Measurements from ENCODE around the gene SGO2. TPM values are rescaled to one million over a fixed set of nuclear protein-coding genes. Genes with fewer than 3 reads are reported as not detected.
A peak's percentile ranks its signal among the peaks of the same experiment; 100 is the strongest.

The SGO2 gene
- total and polyA plus RNA-seq, 2 of the 13 experiments (the other 11 are each of a cell fraction or from before 2014, with no cell fraction given) = 5.1 to 16.2 TPM

DNA sequence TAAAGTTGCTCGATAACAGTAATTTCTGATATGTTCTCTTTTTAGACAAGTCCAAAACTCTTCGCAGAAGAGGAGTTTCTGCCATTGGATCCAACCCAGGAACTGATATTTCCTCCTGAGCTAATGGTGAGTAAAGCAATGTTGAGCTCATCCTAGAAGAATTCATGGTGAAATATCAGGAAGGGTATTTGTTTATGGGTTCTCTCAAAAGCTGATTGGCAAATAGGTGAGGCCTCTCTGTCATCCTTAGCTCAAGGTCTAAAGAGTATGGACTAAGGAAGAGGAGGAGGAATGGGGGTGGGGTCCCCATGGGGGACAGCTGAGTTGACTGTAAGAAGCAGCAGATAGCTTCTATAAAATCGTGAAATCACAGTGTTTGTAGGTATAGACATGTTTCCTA, 78.0 kb downstream of the SGO2 start (continued):
- TF ChIP-seq ZNF232 (CRISPR knock-in tag; IDR thresholded peaks at IDR 0.05; ENCODE audit: borderline replicate concordance) (no peak), ZBTB38 (CRISPR knock-in tag; IDR thresholded peaks at IDR 0.05) (no peak), ZNF282 (IDR thresholded peaks at IDR 0.05; ENCODE audit: partially characterized antibody) (no peak), GATAD2A (CRISPR knock-in tag; IDR thresholded peaks at IDR 0.05) (peak; percentile 75), BHLHE40 (IDR thresholded peaks at IDR 0.05; ENCODE audit: low read length) (no peak), ARNT (IDR thresholded peaks at IDR 0.05) (no peak), SOX5 (CRISPR knock-in tag; IDR thresholded peaks at IDR 0.05; ENCODE audit: borderline replicate concordance) (peak; percentile 27; the same call in 1 of the 2 replicates), POGZ (CRISPR knock-in tag; IDR thresholded peaks at IDR 0.05) (peak; percentile 41; the same call in 1 of the 2 replicates)

- in situ Hi-C loops (cut with HindIII; ENCODE audit: extremely low pct_ligation_motif_present, low pct_unique_long_range_greater_than_20kb) = no loop called here
- ATAC-seq (no peak), DNase-seq (ENCODE audit: low spot score) (no peak), FAIRE-seq (no peak)
- CTCF ChIA-PET (ENCODE audit: low intra/inter-chr PET ratio, low total read pairs) = no interaction called here
- Histone ChIP-seq H3K9ac (ENCODE audit: insufficient read depth, low read depth, low read length) (no peak overlapping the region), H3K27ac (ENCODE audit: extremely low read length, insufficient read depth, low read length) (peak overlapping the region; percentile 16), H3K4me2 (ENCODE audit: low read depth, low read length) (no peak overlapping the region), H3K9me3 (ENCODE audit: low read length) (no peaks in the 10 kb centered on the region), H2AFZ (ENCODE audit: low read length) (no peak overlapping the region), H3K4me1 (ENCODE audit: insufficient read depth, low read length) (peaks cover 21% of the 10 kb centered on the region), H4K20me1 (ENCODE audit: insufficient read depth, low read length) (no peaks in the 10 kb centered on the region), H3K4me3 (replicated peaks in 1 of 3; ENCODE audit: insufficient read depth in 1 of 3, low read depth in 2 of 3, low read length in 3 of 3) (no peak overlapping the region), H3K79me2 (ENCODE audit: insufficient read depth, low read length) (no peaks in the 10 kb centered on the region), H3K36me3 (replicated peaks in 1 of 2; ENCODE audit: control insufficient read depth in 1 of 2, insufficient read depth in 2 of 2, low read length in 2 of 2) (no peaks in the 10 kb centered on the region), H3K27me3 (ENCODE audit: control insufficient read depth in 1 of 2, insufficient read depth in 2 of 2, low read length in 2 of 2) (no peaks in the 10 kb centered on the region)
- intact Hi-C loops (cut with micrococcal nuclease; ENCODE audit: unreplicated experiment) = loop anchor here (2.0 kb wide), 1 partner anchor 18 kb away; the partner anchor contains the start of gene AOX1
- POLR2A ChIA-PET = interaction anchor here (0.7 to 5.6 kb wide), 10 partner anchors 10 to 259 kb away, joined by 3 to 73 read pairs (median 6); partner anchors contain the start of genes AOX1, CLK1 and KCTD18
- BruUV-seq (replicated peaks) = TSS peak; percentile 39
- WGBS (ENCODE audit: low lambda C conversion rate) = 95% methylated on average over 5 of the region's 5 CpGs
- TF ChIP-seq ZBTB21 (CRISPR knock-in tag; IDR thresholded peaks at IDR 0.05) (no peak), ELF1 (CRISPR knock-in tag; IDR thresholded peaks at IDR 0.05) (no peak), ZNF350 (CRISPR knock-in tag; IDR thresholded peaks at IDR 0.05; ENCODE audit: borderline replicate concordance, low read depth) (no peak)
These were observed 78.7 kb downstream of the SGO2 start for GRCh38 chr2:200604571-200605255.

Data from HepG2 (cell line).